ENCODE measurements around the gene NFATC1.

DNA sequence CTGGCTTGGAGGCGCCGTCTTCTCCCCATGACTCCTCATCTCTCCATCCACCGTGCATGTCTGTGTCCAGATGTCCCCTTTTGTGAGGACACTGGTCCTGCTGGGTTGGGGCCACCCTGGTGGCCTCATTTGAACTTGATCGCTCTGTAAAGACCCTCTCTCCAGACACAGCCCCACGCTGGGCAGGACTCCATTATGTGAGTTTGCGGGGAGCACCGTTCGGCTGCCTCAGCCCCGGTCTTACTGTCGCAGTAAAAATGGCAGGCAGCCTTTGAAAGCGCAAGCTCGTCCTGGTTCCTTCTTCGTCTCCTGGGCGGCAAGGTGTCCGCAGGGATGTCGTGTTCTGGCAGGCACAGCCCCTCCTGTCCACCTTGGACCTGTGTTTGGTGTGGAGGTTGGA lies 17.7 kb downstream of the NFATC1 start:
- TF ChIP-seq, protein P1, sequence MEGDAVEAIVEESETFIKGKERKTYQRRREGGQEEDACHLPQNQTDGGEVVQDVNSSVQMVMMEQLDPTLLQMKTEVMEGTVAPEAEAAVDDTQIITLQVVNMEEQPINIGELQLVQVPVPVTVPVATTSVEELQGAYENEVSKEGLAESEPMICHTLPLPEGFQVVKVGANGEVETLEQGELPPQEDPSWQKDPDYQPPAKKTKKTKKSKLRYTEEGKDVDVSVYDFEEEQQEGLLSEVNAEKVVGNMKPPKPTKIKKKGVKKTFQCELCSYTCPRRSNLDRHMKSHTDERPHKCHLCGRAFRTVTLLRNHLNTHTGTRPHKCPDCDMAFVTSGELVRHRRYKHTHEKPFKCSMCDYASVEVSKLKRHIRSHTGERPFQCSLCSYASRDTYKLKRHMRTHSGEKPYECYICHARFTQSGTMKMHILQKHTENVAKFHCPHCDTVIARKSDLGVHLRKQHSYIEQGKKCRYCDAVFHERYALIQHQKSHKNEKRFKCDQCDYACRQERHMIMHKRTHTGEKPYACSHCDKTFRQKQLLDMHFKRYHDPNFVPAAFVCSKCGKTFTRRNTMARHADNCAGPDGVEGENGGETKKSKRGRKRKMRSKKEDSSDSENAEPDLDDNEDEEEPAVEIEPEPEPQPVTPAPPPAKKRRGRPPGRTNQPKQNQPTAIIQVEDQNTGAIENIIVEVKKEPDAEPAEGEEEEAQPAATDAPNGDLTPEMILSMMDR (IDR thresholded peaks at IDR 0.05; ENCODE audit: poor library complexity): no peak
- TF ChIP-seq EZH2phosphoT487 (IDR thresholded peaks at IDR 0.05; ENCODE audit: low read depth, severe bottlenecking, unreplicated experiment) (no peak), EZH2 (IDR thresholded peaks at IDR 0.05; ENCODE audit: borderline replicate concordance) (no peak)
